GM18951 (cell line): ENCODE data around the gene FANCC.

Experiments used
- POLR2A ChIP-seq: IDR thresholded peaks from 4 replicates; pipeline ENCODE4 v1.6.1; 2011; ENCODE audit warnings: mild to moderate bottlenecking; ENCODE audit not compliant: insufficient read length, insufficient read depth; ENCODE audit errors: extremely low read depth
- in situ Hi-C: fragments of 300-500 bp; cut with MboI; formaldehyde crosslinking; loops from one replicate; pipeline ENCODE4 v1.12.0; 2022; ENCODE audit warnings: low sequenced_read_pairs, mixed read lengths, inconsistent platforms; ENCODE audit not compliant: unreplicated experiment

Gene FANCC

DNA sequence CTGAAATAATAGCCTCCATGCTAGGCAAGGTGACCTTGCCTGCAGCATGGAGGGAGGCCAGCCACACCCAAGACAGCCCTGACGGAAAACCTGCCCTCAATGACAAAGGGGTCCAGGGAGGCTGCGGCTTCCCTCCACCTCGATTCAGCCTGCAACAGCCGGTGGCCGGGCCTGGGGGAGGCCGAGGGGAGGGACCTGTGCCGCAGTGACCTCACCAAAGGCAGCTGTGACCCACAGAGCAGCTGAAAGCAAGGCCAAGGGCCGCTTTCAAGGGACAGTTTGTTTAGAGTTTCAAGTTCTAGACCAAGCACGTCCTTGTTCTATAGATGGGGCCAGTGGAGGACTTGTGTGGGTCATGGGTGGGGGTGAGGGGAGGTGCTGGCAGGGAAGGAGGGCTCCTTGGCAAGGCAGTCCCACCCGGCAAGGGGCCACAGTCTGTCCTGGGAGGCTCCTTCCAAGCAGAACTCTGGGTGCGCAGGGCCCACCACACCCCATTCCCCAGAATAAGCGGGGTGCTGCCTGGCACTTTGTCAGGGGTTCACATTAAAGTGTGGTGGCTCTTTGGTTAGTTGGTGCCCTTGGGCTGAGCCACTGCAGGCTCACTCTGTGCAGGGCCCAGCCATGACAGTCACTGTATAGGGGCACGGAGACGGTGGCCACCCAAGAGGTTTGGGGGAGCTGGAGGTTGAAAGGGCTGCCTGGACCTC lies 226.5 kb downstream of the FANCC start:
- in situ Hi-C loops = no loop called here
- no peak for TF ChIP-seq POLR2A

DNA sequence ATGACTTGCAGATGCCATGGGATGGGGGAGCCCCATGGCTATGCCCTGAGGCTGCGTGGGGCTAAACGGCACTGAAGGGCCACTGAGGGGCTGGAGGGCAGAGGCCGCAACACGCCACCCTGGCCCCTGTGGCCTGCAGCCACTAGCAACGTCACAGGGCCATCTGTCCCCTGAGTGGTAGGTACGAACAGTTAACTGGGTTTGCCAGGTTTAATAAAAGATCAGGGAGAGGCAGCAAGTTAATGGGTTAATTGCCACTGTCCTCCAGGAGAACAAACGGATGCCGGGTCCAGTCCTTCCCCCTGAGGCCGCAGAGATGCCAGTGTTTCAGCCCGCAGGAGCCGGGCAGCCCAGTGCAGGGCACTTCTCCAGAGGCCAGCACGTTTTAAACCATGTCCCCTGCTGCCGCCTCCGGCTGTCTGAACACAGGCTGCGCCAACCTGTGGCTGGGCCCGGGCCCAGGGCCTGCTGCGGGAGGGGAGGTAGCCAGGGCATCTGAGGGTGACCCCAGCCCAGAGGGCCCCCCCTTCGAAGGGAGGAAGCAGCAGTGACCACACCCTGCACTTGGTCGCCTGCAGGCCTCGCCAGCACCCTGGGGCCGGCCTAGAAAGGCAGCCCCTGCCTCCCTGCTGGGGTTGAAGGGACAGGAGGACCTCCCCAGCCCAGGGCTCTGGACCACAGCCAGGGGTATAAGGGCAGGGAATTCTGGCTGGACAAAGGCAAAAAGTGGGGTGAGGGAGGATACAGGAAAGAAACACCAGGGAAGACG lies 227.3 kb downstream of the FANCC start:
- no peak for TF ChIP-seq POLR2A
- in situ Hi-C loops = no loop called here

DNA sequence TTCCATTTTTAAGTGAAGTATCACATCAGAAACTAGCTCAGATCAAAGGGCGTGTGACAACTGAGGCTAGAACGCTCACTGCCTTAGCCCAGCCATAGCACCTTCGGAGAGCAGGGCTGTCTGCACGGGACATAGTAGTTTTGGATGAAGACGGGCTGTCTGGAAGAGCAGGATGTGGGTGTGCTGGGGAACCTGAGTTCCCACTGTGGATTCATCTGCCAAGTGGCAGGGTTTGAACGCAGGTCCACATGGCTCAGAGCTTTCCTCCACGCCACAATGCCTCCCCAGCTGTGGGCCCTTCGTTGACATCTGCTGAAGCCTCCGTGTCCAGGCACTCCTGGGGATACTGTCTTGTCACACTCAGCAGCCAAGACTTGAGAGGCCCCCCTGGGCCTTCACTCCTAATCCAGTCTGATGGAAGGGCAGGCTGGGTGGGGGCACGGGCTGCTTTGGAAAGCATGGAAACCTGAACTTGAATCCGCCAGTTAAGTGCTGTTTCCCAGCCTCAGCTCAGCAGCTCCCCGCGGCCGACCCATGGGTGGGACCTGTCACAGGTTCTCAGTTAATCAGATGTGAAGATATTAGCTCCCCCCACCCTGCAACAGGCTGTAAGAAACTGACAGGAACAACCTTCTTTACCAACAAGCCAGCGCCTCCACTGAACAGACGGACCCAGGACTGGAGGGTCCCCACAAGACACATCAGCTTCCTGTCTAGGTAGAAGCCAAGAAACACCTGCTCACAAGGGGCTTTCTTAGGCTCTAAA lies 228.1 kb downstream of the FANCC start:
- in situ Hi-C loops = no loop called here
- no peak for TF ChIP-seq POLR2A

DNA sequence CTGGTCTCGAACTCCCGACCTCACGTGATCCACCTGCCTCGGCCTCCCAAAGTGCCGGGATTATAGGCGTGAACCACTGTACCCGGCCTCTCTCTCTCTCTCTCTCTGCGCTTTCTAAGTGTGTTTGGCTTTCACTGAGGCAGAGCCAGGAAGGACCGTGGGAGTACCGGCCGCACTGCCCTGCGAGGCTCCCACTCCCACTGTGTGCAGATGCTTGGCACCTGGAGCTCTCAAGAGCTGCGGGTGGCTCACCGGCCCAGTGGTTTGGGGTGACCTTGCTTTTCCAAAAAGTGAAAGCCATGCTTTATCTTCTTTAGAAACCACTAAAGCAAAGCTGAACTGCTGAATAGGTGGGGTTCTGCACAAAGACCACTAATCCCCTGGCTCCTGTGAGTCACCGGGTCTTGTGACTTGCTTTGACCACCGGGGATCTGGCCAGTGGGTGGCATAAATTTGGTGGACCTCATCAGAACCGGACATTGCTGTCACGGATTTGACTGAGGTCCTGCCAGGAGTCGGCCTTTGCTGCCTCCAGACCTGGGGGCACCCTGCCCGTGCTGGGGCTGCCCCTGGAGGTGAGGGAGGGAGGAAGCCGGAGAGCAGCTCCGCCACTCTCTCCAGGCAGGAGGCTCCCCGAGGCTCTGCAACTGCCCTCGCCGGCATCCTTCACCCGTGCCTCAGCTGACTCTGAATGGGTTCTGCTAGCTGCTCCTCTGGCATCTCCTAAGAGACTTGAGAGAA lies 228.9 kb downstream of the FANCC start:
- in situ Hi-C loops = no loop called here
- no peak for TF ChIP-seq POLR2A

DNA sequence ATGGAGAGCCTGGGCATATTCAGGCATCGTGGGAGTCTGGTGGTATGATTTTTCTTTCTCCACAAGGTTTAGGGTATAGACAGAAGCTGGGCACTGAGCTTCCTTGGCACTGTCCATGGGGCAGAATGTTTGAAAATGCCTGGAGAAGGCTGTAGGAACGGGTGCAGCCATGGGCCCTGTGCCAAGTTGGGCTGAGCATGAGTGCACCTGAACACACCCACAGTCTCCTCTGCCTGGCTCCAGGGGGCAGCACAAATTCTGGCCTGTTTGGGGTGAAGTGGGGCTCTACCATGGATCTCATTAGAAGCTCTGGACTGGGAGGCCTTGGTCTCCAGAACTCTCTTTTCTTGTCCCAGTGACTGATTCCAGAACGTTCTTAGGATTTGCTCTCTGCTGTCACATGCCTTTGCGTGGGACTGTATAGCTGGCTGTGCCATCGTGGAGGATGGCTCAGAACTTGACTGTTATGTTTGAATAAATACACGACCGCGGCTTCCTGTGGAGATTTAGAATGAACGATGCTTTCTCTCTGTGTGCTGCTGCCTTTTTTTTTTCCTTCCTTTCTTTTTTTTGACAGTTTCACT lies 229.8 kb downstream of the FANCC start:
- in situ Hi-C loops = no loop called here
- no peak for TF ChIP-seq POLR2A

DNA sequence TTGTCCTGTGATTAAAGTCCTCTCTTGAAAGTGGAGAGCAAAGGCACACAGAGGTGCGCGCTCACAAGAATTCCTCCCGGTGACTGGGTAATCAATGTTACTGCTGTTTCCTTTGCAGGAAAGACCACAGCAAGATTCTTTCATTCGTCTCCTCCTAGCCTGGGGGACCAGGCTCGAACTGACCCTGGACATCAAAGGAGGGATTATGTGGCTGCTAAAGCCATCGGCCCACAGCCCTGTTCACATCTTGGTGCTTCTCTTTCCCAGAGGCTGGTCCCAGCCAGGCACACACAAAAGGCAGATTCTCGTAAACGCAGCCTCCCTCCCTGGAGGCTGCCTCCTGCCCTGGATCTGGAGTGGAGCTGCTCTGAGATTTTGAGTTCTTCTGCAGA lies 230.9 kb downstream of the FANCC start:
- in situ Hi-C loops = no loop called here
- no peak for TF ChIP-seq POLR2A

DNA sequence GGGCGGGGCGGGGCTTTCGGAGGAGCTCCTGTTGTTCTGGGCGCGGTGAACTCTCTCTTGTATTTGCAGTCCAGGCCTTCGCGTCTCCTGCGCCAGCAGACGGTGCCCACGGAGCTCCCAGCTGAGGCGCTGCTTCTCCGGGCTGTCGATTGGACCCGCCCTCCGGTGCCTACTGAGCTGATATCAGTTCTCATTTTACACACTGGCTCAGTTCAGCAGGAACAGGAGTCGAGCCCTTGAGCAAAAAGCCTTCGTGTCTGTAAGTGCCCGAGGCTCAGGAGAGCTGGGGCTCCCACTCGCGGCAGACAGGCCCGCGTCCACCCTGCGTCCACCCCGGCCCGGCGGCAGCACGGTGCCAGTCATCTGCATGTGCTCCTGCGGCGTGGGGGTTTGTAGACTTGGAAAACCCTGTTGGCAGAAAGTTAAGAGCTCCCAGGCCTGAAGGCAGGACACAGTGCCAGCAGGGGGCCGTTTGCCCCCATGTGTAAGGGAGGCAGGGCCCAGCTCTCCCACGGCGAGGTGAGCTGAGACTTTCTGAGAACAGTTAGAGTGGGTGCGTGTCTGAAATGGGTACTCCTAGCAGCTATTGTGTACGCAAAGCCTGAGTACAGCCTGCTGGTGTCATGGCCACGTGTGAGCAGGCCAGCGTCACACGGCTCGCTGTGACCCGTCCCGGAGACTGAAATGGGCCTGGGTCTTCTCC lies 231.5 kb downstream of the FANCC start:
- in situ Hi-C loops = no loop called here
- TF ChIP-seq POLR2A = no peak

DNA sequence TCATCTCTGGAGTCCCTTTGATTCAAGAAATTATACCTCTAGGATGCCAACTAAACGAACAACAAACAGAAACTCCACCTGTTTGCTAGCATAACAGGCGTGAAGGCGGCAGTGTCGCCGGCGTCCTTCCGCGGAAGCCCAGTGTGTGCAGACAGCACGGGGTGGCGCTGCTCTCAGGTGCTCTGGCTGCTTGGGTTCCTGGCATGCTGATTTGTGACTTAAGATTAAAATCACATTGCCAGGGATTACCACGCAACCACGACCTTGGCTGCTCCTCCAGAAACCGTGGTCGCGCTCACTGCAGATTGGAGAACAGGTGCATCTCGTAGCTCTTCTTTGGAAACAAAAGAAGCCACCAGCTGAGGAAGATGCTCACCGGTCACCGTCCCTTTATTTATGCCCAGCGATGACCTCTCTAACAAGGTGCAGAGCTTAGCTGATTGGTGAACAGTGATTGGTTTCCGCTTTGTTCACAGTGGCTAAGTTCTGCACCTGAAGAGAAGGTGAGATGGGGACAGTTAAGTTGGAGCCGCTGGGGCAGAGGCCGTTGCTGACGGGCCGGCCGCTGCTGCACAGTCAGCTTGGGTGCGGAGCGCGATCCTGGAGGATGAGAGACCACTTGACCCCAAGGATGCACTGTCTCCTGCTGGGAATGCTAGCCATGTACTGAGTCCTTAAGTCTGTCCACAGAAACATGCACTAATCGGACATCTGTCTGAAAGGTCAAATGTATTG lies 232.3 kb downstream of the FANCC start:
- TF ChIP-seq POLR2A = no peak
- in situ Hi-C loops = no loop called here

DNA sequence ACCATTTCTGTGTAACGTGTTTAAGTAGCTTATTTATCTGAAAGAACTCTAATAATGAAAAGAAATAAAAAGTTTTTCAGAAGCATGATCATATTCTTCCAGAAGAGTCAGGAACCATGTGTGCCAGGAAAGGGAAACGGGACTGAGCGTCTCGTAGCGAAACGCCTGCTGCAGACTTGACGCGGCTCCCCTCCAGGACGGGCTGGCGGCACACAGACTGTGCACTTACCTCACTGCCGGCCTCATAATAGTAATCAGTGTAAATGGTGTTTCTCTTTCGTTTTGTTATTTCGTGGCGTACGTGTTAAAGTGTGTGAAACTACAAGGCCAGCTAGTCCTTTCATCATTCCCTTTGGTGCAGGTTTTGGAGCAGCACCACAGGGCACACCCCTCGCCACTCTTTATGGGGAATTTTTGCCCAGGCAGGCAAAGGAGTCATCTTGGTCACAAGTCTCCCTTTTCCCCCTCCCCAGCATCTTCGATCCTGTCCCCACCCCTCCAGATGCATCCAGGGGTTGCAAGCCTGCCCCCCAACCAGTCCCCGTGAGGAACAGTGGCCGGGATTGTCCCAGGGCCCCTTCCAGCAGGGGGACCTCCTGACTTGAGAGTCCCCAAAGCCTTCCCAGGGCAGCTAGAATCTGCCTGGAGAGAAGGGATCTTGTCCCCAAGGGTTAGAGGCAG lies 233.1 kb downstream of the FANCC start:
- in situ Hi-C loops = no loop called here
- no peak for TF ChIP-seq POLR2A

DNA sequence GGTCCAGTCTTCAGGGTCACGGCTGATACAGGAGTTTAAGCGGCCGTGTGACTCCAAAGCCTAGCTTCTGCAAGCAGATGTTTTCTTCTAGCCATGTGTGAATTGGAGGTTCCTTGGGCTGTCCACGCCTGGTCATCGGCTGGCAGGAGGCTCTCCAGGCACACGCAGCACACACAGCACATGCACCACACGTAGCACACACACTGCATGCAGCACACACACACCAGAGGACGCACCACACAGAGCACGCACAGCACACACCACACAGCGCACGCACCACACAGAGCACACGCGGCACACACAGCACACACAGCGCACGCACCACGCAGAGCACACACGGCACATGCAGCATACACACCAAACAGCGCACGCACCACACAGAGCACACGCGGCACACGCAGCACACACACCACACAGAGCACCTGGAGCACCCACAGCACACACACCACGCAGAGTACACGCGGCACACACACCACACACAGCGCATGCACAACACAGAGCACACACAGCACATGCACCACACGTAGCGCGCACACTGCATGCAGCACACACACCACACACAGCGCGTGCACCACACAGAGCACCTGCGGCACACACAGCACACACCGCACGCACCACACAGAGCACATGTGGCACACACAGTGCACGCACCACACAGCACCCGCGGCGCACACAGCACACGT lies 234.3 kb downstream of the FANCC start:
- in situ Hi-C loops = no loop called here

More for the DNA sequence above, 234.3 kb downstream of the FANCC start:
- TF ChIP-seq POLR2A = no peak
